Lower leg skin (tissue), 4 donors: ENCODE results near the gene LNX1. TPM values are rescaled to one million over a fixed set of nuclear protein-coding genes. Genes with fewer than 3 reads are reported as not detected.

Source experiments
- DNase-seq, 2 donors: peaks; one replicate each; pipeline ENCODE4 v3.0.0-alpha.2; 2019; ENCODE audit warnings: low spot score in 2 of 2
- H3K4me3 ChIP-seq: fragments of 200-600 bp; sonication (generic); 2 replicates; pipeline ENCODE4 v1.5.1; 2017; ENCODE audit warnings: mild to moderate bottlenecking, low read depth; ENCODE audit not compliant: poor library complexity, severe bottlenecking
- CTCF ChIP-seq, 3 donors: fragments of 450-650 bp; IDR thresholded peaks; one replicate each; pipeline ENCODE4 v1.5.1; 2016; ENCODE audit warnings: antibody characterized with exemption in 3 of 3, mild to moderate bottlenecking in 3 of 3, moderate library complexity in 2 of 3
- POLR2A ChIP-seq, 2 donors: fragments of 450-650 bp; IDR thresholded peaks; one replicate each; pipeline ENCODE4 v1.6.1; 2016 to 2017; ENCODE audit warnings: antibody characterized with exemption in 2 of 2, mild to moderate bottlenecking in 1 of 2, moderate library complexity in 1 of 2
- WGBS, 2 donors: methylation state at CpG; one replicate each; pipeline ENCODE4 v1.1.5; 2018; 5-methylcytosine and 5-hydroxymethylcytosine counted together
- intact Hi-C: fragments of 100-400 bp; cut with DNase I; formaldehyde crosslinking; loops from one replicate; pipeline ENCODE4 v1.15.0; 2023; ENCODE audit warnings: low total_unique reads
- total RNA-seq, 4 donors: library from RNA; depleted of rRNA; stranded (reverse); fragments of >200 nt; gene quantifications; one replicate each; pipeline ENCODE4 v1.1.0, GENCODE V29; 2016

The LNX1 gene
- total RNA-seq, 4 donors from 2014 or later: 37.0 to 79.9 (median 49.5) TPM

DNA sequence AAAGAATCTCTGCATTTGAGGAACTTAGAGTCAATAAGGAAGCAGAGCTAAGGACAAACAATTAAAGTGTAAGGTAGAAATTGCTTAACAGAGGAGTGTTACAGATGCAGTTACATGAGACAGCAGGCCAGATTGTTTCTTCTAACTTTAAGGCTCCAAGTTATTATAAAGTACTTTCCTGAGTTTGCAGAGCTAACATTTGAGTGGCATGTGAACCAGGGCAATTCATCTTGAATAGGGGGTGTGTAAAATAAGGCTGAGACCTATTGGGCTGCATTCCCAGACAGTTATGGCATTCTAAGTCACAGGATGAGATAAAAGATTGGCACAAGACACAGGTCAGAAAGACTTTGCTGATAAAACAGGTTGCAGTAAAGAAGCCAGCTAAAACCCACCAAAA, 7.6 kb upstream of the LNX1 start:
- DNase-seq: no peak
- H3K4me3 ChIP-seq: no peak overlapping the region
- TF ChIP-seq CTCF (IDR thresholded peaks at IDR 0.05) (no peak), POLR2A (IDR thresholded peaks at IDR 0.05) (no peak)
- intact Hi-C loops: no loop called here

GRCh38 chr4:53598483-53598882, 7.2 kb upstream of the LNX1 start:
- 91 to 93% methylated on average over 4 of the region's 4 CpGs for WGBS, 2 donors
- intact Hi-C loops: no loop called here
- TF ChIP-seq CTCF (IDR thresholded peaks at IDR 0.05): no peak
- TF ChIP-seq POLR2A (IDR thresholded peaks at IDR 0.05): no peak
- no peak for DNase-seq
- no peak overlapping the region for H3K4me3 ChIP-seq

DNA sequence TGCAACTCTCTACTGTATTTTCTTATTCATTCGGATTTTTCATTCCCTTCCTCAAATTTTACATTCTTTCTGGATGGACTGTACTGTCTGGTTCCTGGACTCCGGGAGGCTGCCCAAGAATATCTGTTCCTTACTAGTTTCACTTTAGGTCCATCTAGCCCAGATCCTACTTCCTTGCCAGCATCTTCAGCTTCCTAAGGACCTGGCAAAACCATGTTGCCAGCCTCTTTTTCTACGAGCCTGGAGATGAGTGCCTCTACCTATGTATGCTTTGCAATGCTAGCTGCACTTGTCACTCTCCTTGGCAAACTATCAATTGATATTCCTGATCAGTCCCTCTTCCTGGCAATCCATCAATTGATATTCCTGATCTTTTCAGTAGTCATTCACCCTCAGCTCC, 5.6 kb upstream of the LNX1 start:
- WGBS, 2 donors: 93 to 94% methylated on average over 3 of the region's 3 CpGs
- TF ChIP-seq CTCF (IDR thresholded peaks at IDR 0.05) (no peak), POLR2A (IDR thresholded peaks at IDR 0.05) (no peak)
- intact Hi-C loops: no loop called here
- no peak for DNase-seq
- H3K4me3 ChIP-seq: no peak overlapping the region

- intact Hi-C loops: no loop called here
- H3K4me3 ChIP-seq: no peak overlapping the region
- WGBS, 2 donors: 58 to 60% methylated on average over 2 of the region's 2 CpGs
- TF ChIP-seq CTCF (IDR thresholded peaks at IDR 0.05) (no peak), POLR2A (IDR thresholded peaks at IDR 0.05) (no peak)
- DNase-seq: no peak
Observed at GRCh38 chr4:53595834-53596233, 4.5 kb upstream of the LNX1 start.

GRCh38 chr4:53595204-53595603, 3.9 kb upstream of the LNX1 start:
- DNase-seq: no peak
- intact Hi-C loops: no loop called here
- no peak overlapping the region for H3K4me3 ChIP-seq
- TF ChIP-seq POLR2A (IDR thresholded peaks at IDR 0.05) (no peak), CTCF (IDR thresholded peaks at IDR 0.05) (no peak)
- WGBS, 2 donors: 48 to 65% methylated on average over 3 of the region's 3 CpGs

DNA sequence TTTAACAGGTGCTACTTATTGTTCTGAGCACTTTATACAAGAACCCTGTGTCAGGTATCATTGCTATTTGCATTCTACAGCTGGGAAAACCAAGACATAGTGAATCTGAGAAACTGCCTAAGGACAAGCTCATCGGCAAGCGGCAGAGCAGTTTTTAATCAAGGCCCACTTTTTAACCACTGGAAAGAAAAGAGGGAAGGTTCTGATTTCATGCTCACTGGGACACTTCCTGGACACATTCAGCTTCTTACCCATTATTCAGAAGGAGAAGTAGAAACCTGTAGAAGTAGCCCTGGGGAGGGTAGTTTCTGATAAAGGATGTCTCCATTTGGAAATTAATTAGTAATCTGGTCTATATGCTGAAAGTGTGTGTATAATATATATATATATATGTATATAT, 2.5 kb upstream of the LNX1 start:
- no peak for DNase-seq
- 43 to 62% methylated on average over 2 of the region's 2 CpGs for WGBS, 2 donors
- TF ChIP-seq CTCF (IDR thresholded peaks at IDR 0.05) (no peak), POLR2A (IDR thresholded peaks at IDR 0.05) (no peak)
- intact Hi-C loops: no loop called here
- H3K4me3 ChIP-seq: no peak overlapping the region
